A673 (cell line): ENCODE data around the gene IFITM2. TPM values are rescaled to one million over a fixed set of nuclear protein-coding genes. Genes with fewer than 3 reads are reported as not detected.

Experiments used
- BruUV-seq: library from RNA; stranded (reverse); fragments of 400-500 nt; replicated peaks from 2 replicates; lab custom pipeline; 2021; lab: Mats Ljungman, UMichigan
- CTCF ChIA-PET: fragments of 300-600 bp; sonication (Branson Sonifier 250); formaldehyde crosslinking; loops from one replicate; lab custom pipeline; 2022; ENCODE audit warnings: antibody characterized with exemption; lab: Charles Lee
- POLR2A ChIA-PET: fragments of 300-600 bp; sonication (Branson Sonifier 250); formaldehyde crosslinking; loops from one replicate; lab custom pipeline; 2022; ENCODE audit warnings: antibody characterized with exemption; ENCODE audit not compliant: low non-redundant PET; lab: Charles Lee
- DNase-seq: peaks from one replicate; pipeline ENCODE4 v3.0.0-alpha.2; 2015; ENCODE audit warnings: low spot score
- H3K27ac ChIP-seq: fragments of 200-600 bp; sonication (generic); 2 replicates; pipeline ENCODE4 v1.5.1; 2016; ENCODE audit warnings: mixed run types, low read depth, mild to moderate bottlenecking, mixed read lengths, antibody characterized with exemption, low read length; ENCODE audit not compliant: poor library complexity, severe bottlenecking
- H3K27me3 ChIP-seq: fragments of 200-600 bp; sonication (generic); replicated peaks from 2 replicates; pipeline ENCODE4 v1.6.1; 2017; ENCODE audit warnings: mixed run types, low read depth, mild to moderate bottlenecking, mixed read lengths, antibody characterized with exemption, low read length; ENCODE audit not compliant: insufficient read depth, poor library complexity
- H3K36me3 ChIP-seq: fragments of 200-600 bp; sonication (generic); 2 replicates; pipeline ENCODE4 v1.6.1; 2016; ENCODE audit warnings: mixed run types, mild to moderate bottlenecking, mixed read lengths, antibody characterized with exemption, low read length; ENCODE audit not compliant: insufficient read depth, poor library complexity, severe bottlenecking
- H3K4me1 ChIP-seq: fragments of 200-600 bp; sonication (generic); 2 replicates; pipeline ENCODE4 v1.6.1; 2017; ENCODE audit warnings: mixed run types, mild to moderate bottlenecking, mixed read lengths, antibody characterized with exemption, low read length; ENCODE audit not compliant: insufficient read depth, poor library complexity, severe bottlenecking
- H3K4me3 ChIP-seq: fragments of 200-600 bp; sonication (generic); 2 replicates; pipeline ENCODE4 v1.5.1; 2016; ENCODE audit warnings: low read depth, mixed run types, mild to moderate bottlenecking, mixed read lengths, low read length; ENCODE audit not compliant: poor library complexity, severe bottlenecking
- H3K9me3 ChIP-seq: fragments of 200-600 bp; sonication (generic); 2 replicates; pipeline ENCODE4 v1.6.1; 2016; ENCODE audit warnings: mixed run types, low read depth, mild to moderate bottlenecking, mixed read lengths, antibody characterized with exemption, low read length; ENCODE audit not compliant: poor library complexity, severe bottlenecking
- EZH2 ChIP-seq: fragments of 200-600 bp; sonication (generic); IDR thresholded peaks from 2 replicates; pipeline ENCODE4 v1.6.1; 2017; ENCODE audit warnings: borderline replicate concordance, low read depth, mild to moderate bottlenecking, mixed read lengths, antibody characterized with exemption, low read length; ENCODE audit not compliant: poor library complexity, severe bottlenecking
- intact Hi-C: fragments of 100-400 bp; cut with micrococcal nuclease; formaldehyde crosslinking; loops from one replicate; pipeline ENCODE4 v1.10.0; 2022; ENCODE audit not compliant: unreplicated experiment
- total RNA-seq: library from RNA; stranded (reverse); gene quantifications from 2 replicates; pipeline ENCODE4 v1.2.3, GENCODE V29; 2021
- TF ChIP-seq, protein P1 (sequence below): fragments of 300-800, 200-600 bp; sonication (generic); conservative IDR thresholded peaks from 2 replicates; pipeline ENCODE4 v1.5.1; 2017; ENCODE audit warnings: low read depth, mild to moderate bottlenecking, antibody characterized with exemption, low read length, moderate library complexity, mixed read lengths

IFITM2 gene
- total RNA-seq, 1 experiment from 2014 or later: 25.5 TPM

DNA sequence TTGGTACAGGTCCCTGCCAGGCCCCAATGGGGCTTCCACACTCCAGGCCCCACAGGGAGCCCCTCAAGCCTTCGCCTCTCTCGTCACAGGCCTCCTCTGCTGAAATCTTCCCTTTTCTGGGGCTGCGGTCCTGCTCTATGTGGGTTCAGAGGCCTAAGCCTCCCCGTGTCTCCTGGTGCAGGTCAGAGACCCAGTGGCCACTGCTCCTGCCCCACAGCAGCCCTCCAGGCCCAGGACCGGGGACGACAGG, 18.9 kb downstream of the IFITM2 start:
- H3K9me3 ChIP-seq: no peaks in the 10 kb centered on the region
- H3K27me3 ChIP-seq: no peaks in the 10 kb centered on the region
- POLR2A ChIA-PET: no interaction called here
- H3K4me3 ChIP-seq: no peak overlapping the region
- no peak for DNase-seq
- no peak for TF ChIP-seq EZH2
- TF ChIP-seq, protein P1, sequence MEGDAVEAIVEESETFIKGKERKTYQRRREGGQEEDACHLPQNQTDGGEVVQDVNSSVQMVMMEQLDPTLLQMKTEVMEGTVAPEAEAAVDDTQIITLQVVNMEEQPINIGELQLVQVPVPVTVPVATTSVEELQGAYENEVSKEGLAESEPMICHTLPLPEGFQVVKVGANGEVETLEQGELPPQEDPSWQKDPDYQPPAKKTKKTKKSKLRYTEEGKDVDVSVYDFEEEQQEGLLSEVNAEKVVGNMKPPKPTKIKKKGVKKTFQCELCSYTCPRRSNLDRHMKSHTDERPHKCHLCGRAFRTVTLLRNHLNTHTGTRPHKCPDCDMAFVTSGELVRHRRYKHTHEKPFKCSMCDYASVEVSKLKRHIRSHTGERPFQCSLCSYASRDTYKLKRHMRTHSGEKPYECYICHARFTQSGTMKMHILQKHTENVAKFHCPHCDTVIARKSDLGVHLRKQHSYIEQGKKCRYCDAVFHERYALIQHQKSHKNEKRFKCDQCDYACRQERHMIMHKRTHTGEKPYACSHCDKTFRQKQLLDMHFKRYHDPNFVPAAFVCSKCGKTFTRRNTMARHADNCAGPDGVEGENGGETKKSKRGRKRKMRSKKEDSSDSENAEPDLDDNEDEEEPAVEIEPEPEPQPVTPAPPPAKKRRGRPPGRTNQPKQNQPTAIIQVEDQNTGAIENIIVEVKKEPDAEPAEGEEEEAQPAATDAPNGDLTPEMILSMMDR: no peak
- CTCF ChIA-PET: no interaction called here
- peaks cover 5% of the 10 kb centered on the region for H3K4me1 ChIP-seq
- H3K36me3 ChIP-seq: no peaks in the 10 kb centered on the region
- no TSS peak for BruUV-seq
- peak overlapping the region; percentile 47 for H3K27ac ChIP-seq
- intact Hi-C loops: loop anchor here (1.0 kb wide), 1 partner anchor 9 kb away; no protein-coding TSS in a partner anchor

DNA sequence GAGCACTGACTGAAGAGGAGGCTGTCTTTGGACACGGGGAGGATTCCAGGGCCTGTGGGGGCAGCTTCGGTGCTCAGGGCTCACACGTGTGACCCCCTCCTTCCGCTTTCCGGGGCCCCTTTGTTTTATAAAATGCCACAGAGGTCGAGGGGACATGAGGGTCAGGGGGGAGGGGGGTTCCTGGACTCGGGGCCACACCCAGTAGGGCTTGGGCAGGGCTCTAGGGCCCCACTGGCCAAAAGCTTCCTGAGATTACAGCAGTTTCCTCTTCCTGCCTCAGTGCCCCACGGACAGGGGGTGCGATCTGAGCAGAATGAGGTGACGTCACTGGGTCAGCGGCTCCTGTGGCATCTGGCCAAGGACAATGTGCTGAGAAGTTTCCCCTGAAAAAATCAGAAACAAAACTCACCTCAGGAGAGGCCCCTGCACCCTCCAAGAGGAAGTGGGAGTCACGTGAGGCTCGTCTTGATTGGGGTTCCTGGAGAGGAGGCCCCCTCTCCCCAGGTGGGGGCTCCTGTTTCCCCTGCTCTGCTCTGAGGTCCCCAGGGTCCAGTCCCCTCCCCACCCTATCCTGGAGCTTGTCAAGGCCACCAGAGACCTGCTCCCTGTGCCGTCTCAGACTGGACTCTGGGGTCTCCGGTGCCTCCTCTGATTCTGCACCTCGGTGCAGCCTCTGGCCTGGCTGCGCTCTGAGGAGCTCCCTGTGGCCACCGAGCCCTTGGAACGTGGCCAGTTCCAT, 19.4 kb downstream of the IFITM2 start:
- H3K9me3 ChIP-seq: no peaks in the 10 kb centered on the region
- H3K4me1 ChIP-seq: peaks cover 5% of the 10 kb centered on the region
- intact Hi-C loops: loop anchor here (1.0 kb wide), 1 partner anchor 10 kb away; no protein-coding TSS in a partner anchor
- DNase-seq: no peak
- H3K36me3 ChIP-seq: no peaks in the 10 kb centered on the region
- CTCF ChIA-PET: no interaction called here
- no peak for TF ChIP-seq EZH2
- TF ChIP-seq, protein P1: no peak
- H3K27me3 ChIP-seq: no peaks in the 10 kb centered on the region
- no peak overlapping the region for H3K4me3 ChIP-seq
- no TSS peak for BruUV-seq
- POLR2A ChIA-PET: no interaction called here
- peak overlapping the region; percentile 47 for H3K27ac ChIP-seq

- Histone ChIP-seq H3K27me3 (no peaks in the 10 kb centered on the region), H3K9me3 (no peaks in the 10 kb centered on the region), H3K36me3 (no peaks in the 10 kb centered on the region), H3K4me3 (no peak overlapping the region), H3K27ac (no peak overlapping the region), H3K4me1 (peaks cover 5% of the 10 kb centered on the region)
- intact Hi-C loops: no loop called here
- DNase-seq: no peak
- no TSS peak for BruUV-seq
- POLR2A ChIA-PET: no interaction called here
- TF ChIP-seq EZH2: no peak
- TF ChIP-seq, protein P1: no peak
- CTCF ChIA-PET: no interaction called here
These were observed 19.9 kb downstream of the IFITM2 start for GRCh38 chr11:327581-327923.
